Mammary microvascular endothelial cell (primary cell): ENCODE results near the gene BLZF1. TPM values are rescaled to one million over a fixed set of nuclear protein-coding genes. Genes with fewer than 3 reads are reported as not detected.

Source experiments
- total RNA-seq: library from RNA; depleted of rRNA; stranded (reverse); fragments of >200 nt; gene quantifications from 2 replicates; pipeline ENCODE4 v1.2.3, GENCODE V29; 2015

The BLZF1 gene, protein sequence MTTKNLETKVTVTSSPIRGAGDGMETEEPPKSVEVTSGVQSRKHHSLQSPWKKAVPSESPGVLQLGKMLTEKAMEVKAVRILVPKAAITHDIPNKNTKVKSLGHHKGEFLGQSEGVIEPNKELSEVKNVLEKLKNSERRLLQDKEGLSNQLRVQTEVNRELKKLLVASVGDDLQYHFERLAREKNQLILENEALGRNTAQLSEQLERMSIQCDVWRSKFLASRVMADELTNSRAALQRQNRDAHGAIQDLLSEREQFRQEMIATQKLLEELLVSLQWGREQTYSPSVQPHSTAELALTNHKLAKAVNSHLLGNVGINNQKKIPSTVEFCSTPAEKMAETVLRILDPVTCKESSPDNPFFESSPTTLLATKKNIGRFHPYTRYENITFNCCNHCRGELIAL
- total RNA-seq = 20.1 and 25.3 TPM in 2 replicates

GRCh38 chr1:169367686-169368405, at the start of gene BLZF1, which contains the start of gene NME7:
TSS of gene BLZF1 (plus strand) at chr1:169368195. CDS start at chr1:169369523, 1,328 bp downstream.
TSS of gene NME7 (minus strand) at chr1:169367797. CDS start at chr1:169367710, 87 bp downstream.

GRCh38 chr1:169427081-169427641, 59.2 kb downstream of the BLZF1 start, which contains the start of gene CCDC181:
TSS of gene CCDC181 (minus strand) at chr1:169427474. CDS start at chr1:169424927, 2,547 bp downstream.

Other genes with a start within 250 kb of the BLZF1 start
- 22.9 and 32.2 TPM in 2 replicates for gene NME7, start 398 bp upstream of the BLZF1 start, total RNA-seq
- not detected in 2 replicates for gene CCDC181, start 59.3 kb downstream of the BLZF1 start, total RNA-seq
- gene SLC19A2, start 117.7 kb downstream of the BLZF1 start, total RNA-seq = 6.1 and 6.2 TPM in 2 replicates
- not detected in 2 replicates for gene F5, start 218.3 kb downstream of the BLZF1 start, total RNA-seq